ENCODE measurements around the gene ISCA1. TPM values are rescaled to one million over a fixed set of nuclear protein-coding genes. Genes with fewer than 3 reads are reported as not detected.

Gene ISCA1
- total and polyA plus RNA-seq, 2 experiments from 2014 or later: 34.2 to 57.1 TPM

GRCh38 chr9:86219606-86220005 is 62.7 kb downstream of the ISCA1 start:
- no peaks in the 10 kb centered on the region for H3K27me3 ChIP-seq
- H3K4me3 ChIP-seq: no peak overlapping the region
- H2AFZ ChIP-seq: no peak overlapping the region
- no peak overlapping the region for H3K4me2 ChIP-seq
- H4K20me1 ChIP-seq (ENCODE audit: insufficient read depth, poor library complexity, severe bottlenecking): no peaks in the 10 kb centered on the region
- no peak for TF ChIP-seq EZH2 (IDR thresholded peaks at IDR 0.05; ENCODE audit: borderline replicate concordance)
- no peak for TF ChIP-seq CTCF (IDR thresholded peaks at IDR 0.05; ENCODE audit: poor library complexity)
- no peak for TF ChIP-seq EZH2phosphoT487 (IDR thresholded peaks at IDR 0.05; ENCODE audit: low read depth, severe bottlenecking, unreplicated experiment)
- H3K36me3 ChIP-seq (replicated peaks; ENCODE audit: insufficient read depth, low read depth): no peaks in the 10 kb centered on the region
- H3K27ac ChIP-seq: no peak overlapping the region
- no peak for DNase-seq (ENCODE audit: low spot score)
- no peaks in the 10 kb centered on the region for H3K4me1 ChIP-seq (ENCODE audit: insufficient read depth)
- WGBS (ENCODE audit: low lambda C conversion rate, missing lambda C conversion rate): 86% methylated on average over 3 of the region's 3 CpGs
- H3K9me2 ChIP-seq (replicated peaks; ENCODE audit: insufficient read depth): no peaks in the 10 kb centered on the region
- H3K9me3 ChIP-seq (ENCODE audit: low read depth): no peaks in the 10 kb centered on the region
- no peaks in the 10 kb centered on the region for H3K79me2 ChIP-seq

- H3K36me3 ChIP-seq (replicated peaks; ENCODE audit: insufficient read depth, low read depth): no peaks in the 10 kb centered on the region
- H3K4me3 ChIP-seq: no peak overlapping the region
- no peaks in the 10 kb centered on the region for H3K79me2 ChIP-seq
- WGBS (ENCODE audit: low lambda C conversion rate, missing lambda C conversion rate): 74% methylated on average over 7 of the region's 7 CpGs
- no peaks in the 10 kb centered on the region for H3K9me3 ChIP-seq (ENCODE audit: low read depth)
- TF ChIP-seq EZH2phosphoT487 (IDR thresholded peaks at IDR 0.05; ENCODE audit: low read depth, severe bottlenecking, unreplicated experiment) (no peak), EZH2 (IDR thresholded peaks at IDR 0.05; ENCODE audit: borderline replicate concordance) (no peak), CTCF (IDR thresholded peaks at IDR 0.05; ENCODE audit: poor library complexity) (no peak)
- peak; percentile 10 for DNase-seq (ENCODE audit: low spot score)
- no peaks in the 10 kb centered on the region for H4K20me1 ChIP-seq (ENCODE audit: insufficient read depth, poor library complexity, severe bottlenecking)
- no peak overlapping the region for H2AFZ ChIP-seq
- no peak overlapping the region for H3K4me2 ChIP-seq
- H3K9me2 ChIP-seq (replicated peaks; ENCODE audit: insufficient read depth): no peaks in the 10 kb centered on the region
- H3K27me3 ChIP-seq: no peaks in the 10 kb centered on the region
- no peak overlapping the region for H3K27ac ChIP-seq
- H3K4me1 ChIP-seq (ENCODE audit: insufficient read depth): no peaks in the 10 kb centered on the region
Observed at GRCh38 chr9:86217076-86217755, 65.1 kb downstream of the ISCA1 start.

Small RNA genes within 50 kb of the gene (small RNA-seq; reads per million reads assigned to genes)
- gene AL137849.1 (not detected), gene RN7SKP264 (not detected)

Other genes with a start within 250 kb of the ISCA1 start
- gene GOLM1, start 183.0 kb downstream of the ISCA1 start, total RNA-seq: 140 and 152 TPM in 2 replicates
- 152 and 164 TPM in 2 replicates for gene GOLM1, start 183.0 kb downstream of the ISCA1 start, polyA plus RNA-seq
- gene C9orf153, start 22.9 kb downstream of the ISCA1 start, total RNA-seq: not detected in 2 replicates
- not detected in 2 replicates for gene C9orf153, start 22.9 kb downstream of the ISCA1 start, polyA plus RNA-seq
- gene TUT7, start 71.9 kb upstream of the ISCA1 start, total RNA-seq: 32.1 and 33.1 TPM in 2 replicates
- gene TUT7, start 71.9 kb upstream of the ISCA1 start, polyA plus RNA-seq: 21.5 and 25.1 TPM in 2 replicates